GM12878 (cell line): ENCODE data around the gene MRC2. TPM values are rescaled to one million over a fixed set of nuclear protein-coding genes. Genes with fewer than 3 reads are reported as not detected.

Experiments used
- ATF7 ChIP-seq: fragments of 450-650 bp; IDR thresholded peaks from 2 replicates; pipeline ENCODE4 v1.6.1; 2016; ENCODE audit warnings: low read depth, mild to moderate bottlenecking
- CHD1 ChIP-seq: IDR thresholded peaks from 2 replicates; pipeline ENCODE4 v1.6.1; 2012; ENCODE audit warnings: low read depth, low read length, improper control_type of control experiment
- EED ChIP-seq: sonication (generic); IDR thresholded peaks from 2 replicates; pipeline ENCODE4 v1.6.1; 2016; ENCODE audit warnings: antibody characterized with exemption, low read depth
- EGR1 ChIP-seq, 2 experiments: IDR thresholded peaks; 1 replicate in 1 of 2; 2 replicates in 1 of 2; pipeline ENCODE4 v1.6.1; 2011 to 2012; ENCODE audit warnings: low read depth in 2 of 2, low read length in 2 of 2, borderline replicate concordance in 1 of 2, mild to moderate bottlenecking in 1 of 2, moderate library complexity in 1 of 2
- IKZF1 ChIP-seq: fragments of 450-650 bp; conservative IDR thresholded peaks from 2 replicates; pipeline ENCODE4 v1.6.1; 2017; ENCODE audit warnings: antibody characterized with exemption, mild to moderate bottlenecking
- SREBF1 ChIP-seq: IDR thresholded peaks from 2 replicates; pipeline ENCODE4 v1.6.1; 2012; ENCODE audit warnings: mild to moderate bottlenecking, low read length
- TAF1 ChIP-seq: IDR thresholded peaks from 2 replicates; pipeline ENCODE4 v1.6.1; 2011; ENCODE audit warnings: mild to moderate bottlenecking, low read depth, low read length, borderline replicate concordance
- YBX1 ChIP-seq: fragments of 450-650 bp; IDR thresholded peaks from 2 replicates; pipeline ENCODE4 v1.6.1; 2016; ENCODE audit warnings: antibody characterized with exemption
- ZNF207 ChIP-seq: fragments of 450-650 bp; IDR thresholded peaks from 2 replicates; pipeline ENCODE4 v1.6.1; 2014; ENCODE audit warnings: antibody characterized with exemption, mild to moderate bottlenecking, borderline replicate concordance
- polyA plus RNA-seq, 11 experiments: library from polyadenylated mRNA; depleted of rRNA in 4 of 11; unstranded in 6 of 11; stranded (reverse) in 5 of 11; fragments of >200 nt; fragmentation: Nextera tagmentation in 4 of 11; fragmentation: Illumina TruSeq in 1 of 11; extraction: Ambion mirVana in 4 of 11; extraction: Trizol in 1 of 11; gene quantifications; 1 replicate in 1 of 11; 2 replicates in 10 of 11; pipeline versions ENCODE4 v1.2.1 to v1.2.3, GENCODE V29; 2011 to 2016; ENCODE audit warnings: inconsistent platforms in 2 of 11, missing spikeins in 2 of 11, low read depth in 1 of 11
- total RNA-seq, 4 experiments: library from RNA; depleted of rRNA in 3 of 4; stranded (reverse); fragments of >200 nt in 3 of 4; fragmentation: Illumina TruSeq in 1 of 4; extraction: Trizol in 1 of 4; gene quantifications; 2 replicates each; pipeline versions ENCODE4 v1.2.1 to v1.2.3, GENCODE V29; 2013 to 2021
- TF ChIP-seq, protein P1 (sequence below): fragments of 450-650 bp; IDR thresholded peaks from 2 replicates; pipeline ENCODE4 v1.6.1; 2017; ENCODE audit warnings: low read depth, mild to moderate bottlenecking, moderate library complexity
- TF ChIP-seq, protein P2 (sequence below): fragments of 450-650 bp; conservative IDR thresholded peaks from 2 replicates; pipeline ENCODE4 v1.6.1; 2017; ENCODE audit warnings: mild to moderate bottlenecking, moderate library complexity
- TF ChIP-seq, protein P3 (sequence below): fragments of 450-650 bp; IDR thresholded peaks from 2 replicates; pipeline ENCODE4 v1.6.1; 2016; ENCODE audit warnings: mild to moderate bottlenecking, moderate library complexity, borderline replicate concordance
- TF ChIP-seq, protein P4 (sequence below): fragments of 450-650 bp; IDR thresholded peaks from 2 replicates; pipeline ENCODE4 v1.6.1; 2014; ENCODE audit warnings: mild to moderate bottlenecking
- TF ChIP-seq, protein P5 (sequence below): fragments of 150-350 bp; IDR thresholded peaks from 2 replicates; pipeline ENCODE4 v1.6.1; 2014; ENCODE audit warnings: mild to moderate bottlenecking, low read depth, low read length

Gene MRC2
- total and polyA plus RNA-seq, 10 of the 15 experiments (the other 5 are each of a cell fraction or from before 2014, with no cell fraction given) = 0.04 to 0.96 (median 0.30) TPM; not detected in 1

DNA sequence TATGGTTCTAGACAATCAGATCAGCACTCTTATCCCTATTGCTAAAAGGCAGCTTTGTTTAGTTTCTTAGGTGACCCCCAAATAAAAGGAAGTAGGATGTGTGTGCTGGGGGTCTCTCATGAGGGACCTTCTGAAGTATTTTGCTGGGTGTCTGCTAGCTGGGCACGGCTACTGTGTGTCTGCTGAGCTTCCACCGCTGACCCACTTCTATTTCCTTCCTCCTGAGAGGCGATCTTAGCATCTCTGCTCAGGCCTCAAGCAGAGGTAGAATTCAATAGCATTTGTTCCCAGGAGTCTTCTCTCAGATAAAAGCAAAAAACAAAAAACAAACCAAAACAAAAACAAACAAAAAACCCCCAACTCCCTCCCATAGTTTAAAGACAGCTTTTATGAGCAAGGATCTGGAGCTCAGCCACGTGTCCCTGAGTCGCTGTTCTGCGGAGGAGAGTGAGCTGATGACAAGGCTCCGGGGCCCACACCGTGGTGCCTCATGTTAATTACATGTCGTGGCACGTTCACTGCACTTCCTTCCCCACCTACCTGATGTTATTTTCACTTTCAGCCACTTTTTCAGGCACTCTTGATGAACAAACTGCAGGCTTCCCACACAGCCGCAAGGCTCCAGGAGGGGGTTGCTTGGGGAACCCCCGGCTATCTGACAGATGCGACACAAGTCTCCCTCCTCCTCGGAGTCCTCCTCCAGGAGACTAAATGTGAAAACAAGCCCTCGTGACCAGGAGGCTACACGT lies 97.1 kb downstream of the MRC2 start (continued):
- TF ChIP-seq, protein P1, sequence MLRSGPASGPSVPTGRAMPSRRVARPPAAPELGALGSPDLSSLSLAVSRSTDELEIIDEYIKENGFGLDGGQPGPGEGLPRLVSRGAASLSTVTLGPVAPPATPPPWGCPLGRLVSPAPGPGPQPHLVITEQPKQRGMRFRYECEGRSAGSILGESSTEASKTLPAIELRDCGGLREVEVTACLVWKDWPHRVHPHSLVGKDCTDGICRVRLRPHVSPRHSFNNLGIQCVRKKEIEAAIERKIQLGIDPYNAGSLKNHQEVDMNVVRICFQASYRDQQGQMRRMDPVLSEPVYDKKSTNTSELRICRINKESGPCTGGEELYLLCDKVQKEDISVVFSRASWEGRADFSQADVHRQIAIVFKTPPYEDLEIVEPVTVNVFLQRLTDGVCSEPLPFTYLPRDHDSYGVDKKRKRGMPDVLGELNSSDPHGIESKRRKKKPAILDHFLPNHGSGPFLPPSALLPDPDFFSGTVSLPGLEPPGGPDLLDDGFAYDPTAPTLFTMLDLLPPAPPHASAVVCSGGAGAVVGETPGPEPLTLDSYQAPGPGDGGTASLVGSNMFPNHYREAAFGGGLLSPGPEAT = peak; percentile 62
- TF ChIP-seq, protein P2, sequence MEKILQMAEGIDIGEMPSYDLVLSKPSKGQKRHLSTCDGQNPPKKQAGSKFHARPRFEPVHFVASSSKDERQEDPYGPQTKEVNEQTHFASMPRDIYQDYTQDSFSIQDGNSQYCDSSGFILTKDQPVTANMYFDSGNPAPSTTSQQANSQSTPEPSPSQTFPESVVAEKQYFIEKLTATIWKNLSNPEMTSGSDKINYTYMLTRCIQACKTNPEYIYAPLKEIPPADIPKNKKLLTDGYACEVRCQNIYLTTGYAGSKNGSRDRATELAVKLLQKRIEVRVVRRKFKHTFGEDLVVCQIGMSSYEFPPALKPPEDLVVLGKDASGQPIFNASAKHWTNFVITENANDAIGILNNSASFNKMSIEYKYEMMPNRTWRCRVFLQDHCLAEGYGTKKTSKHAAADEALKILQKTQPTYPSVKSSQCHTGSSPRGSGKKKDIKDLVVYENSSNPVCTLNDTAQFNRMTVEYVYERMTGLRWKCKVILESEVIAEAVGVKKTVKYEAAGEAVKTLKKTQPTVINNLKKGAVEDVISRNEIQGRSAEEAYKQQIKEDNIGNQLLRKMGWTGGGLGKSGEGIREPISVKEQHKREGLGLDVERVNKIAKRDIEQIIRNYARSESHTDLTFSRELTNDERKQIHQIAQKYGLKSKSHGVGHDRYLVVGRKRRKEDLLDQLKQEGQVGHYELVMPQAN = no peak
- TF ChIP-seq, protein P3, sequence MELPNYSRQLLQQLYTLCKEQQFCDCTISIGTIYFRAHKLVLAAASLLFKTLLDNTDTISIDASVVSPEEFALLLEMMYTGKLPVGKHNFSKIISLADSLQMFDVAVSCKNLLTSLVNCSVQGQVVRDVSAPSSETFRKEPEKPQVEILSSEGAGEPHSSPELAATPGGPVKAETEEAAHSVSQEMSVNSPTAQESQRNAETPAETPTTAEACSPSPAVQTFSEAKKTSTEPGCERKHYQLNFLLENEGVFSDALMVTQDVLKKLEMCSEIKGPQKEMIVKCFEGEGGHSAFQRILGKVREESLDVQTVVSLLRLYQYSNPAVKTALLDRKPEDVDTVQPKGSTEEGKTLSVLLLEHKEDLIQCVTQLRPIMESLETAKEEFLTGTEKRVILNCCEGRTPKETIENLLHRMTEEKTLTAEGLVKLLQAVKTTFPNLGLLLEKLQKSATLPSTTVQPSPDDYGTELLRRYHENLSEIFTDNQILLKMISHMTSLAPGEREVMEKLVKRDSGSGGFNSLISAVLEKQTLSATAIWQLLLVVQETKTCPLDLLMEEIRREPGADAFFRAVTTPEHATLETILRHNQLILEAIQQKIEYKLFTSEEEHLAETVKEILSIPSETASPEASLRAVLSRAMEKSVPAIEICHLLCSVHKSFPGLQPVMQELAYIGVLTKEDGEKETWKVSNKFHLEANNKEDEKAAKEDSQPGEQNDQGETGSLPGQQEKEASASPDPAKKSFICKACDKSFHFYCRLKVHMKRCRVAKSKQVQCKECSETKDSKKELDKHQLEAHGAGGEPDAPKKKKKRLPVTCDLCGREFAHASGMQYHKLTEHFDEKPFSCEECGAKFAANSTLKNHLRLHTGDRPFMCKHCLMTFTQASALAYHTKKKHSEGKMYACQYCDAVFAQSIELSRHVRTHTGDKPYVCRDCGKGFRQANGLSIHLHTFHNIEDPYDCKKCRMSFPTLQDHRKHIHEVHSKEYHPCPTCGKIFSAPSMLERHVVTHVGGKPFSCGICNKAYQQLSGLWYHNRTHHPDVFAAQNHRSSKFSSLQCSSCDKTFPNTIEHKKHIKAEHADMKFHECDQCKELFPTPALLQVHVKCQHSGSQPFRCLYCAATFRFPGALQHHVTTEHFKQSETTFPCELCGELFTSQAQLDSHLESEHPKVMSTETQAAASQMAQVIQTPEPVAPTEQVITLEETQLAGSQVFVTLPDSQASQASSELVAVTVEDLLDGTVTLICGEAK = no peak
- TF ChIP-seq EGR1 (IDR thresholded peaks at IDR 0.05; ENCODE audit: borderline replicate concordance in 1 of 2, low read depth in 2 of 2, low read length in 2 of 2) (peak in 1 of 2 experiments; percentile 76; a peak in 2 of 3 replicates), YBX1 (no peak), ATF7 (peak; percentile 55; the same call in 1 of the 2 replicates), ZNF207 (no peak), TAF1 (no peak), CHD1 (no peak), SREBF1 (no peak), IKZF1 (peak; percentile 84), EED (peak; percentile 95)
- TF ChIP-seq, protein P4, sequence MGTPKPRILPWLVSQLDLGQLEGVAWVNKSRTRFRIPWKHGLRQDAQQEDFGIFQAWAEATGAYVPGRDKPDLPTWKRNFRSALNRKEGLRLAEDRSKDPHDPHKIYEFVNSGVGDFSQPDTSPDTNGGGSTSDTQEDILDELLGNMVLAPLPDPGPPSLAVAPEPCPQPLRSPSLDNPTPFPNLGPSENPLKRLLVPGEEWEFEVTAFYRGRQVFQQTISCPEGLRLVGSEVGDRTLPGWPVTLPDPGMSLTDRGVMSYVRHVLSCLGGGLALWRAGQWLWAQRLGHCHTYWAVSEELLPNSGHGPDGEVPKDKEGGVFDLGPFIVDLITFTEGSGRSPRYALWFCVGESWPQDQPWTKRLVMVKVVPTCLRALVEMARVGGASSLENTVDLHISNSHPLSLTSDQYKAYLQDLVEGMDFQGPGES = no peak
- TF ChIP-seq, protein P5, sequence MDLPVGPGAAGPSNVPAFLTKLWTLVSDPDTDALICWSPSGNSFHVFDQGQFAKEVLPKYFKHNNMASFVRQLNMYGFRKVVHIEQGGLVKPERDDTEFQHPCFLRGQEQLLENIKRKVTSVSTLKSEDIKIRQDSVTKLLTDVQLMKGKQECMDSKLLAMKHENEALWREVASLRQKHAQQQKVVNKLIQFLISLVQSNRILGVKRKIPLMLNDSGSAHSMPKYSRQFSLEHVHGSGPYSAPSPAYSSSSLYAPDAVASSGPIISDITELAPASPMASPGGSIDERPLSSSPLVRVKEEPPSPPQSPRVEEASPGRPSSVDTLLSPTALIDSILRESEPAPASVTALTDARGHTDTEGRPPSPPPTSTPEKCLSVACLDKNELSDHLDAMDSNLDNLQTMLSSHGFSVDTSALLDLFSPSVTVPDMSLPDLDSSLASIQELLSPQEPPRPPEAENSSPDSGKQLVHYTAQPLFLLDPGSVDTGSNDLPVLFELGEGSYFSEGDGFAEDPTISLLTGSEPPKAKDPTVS = no peak
